ENCODE measurements around the gene GRIP2.

The GRIP2 gene

GRCh38 chr3:14483286-14483685 lies 56.9 kb downstream of the GRIP2 start:
- H3K27ac ChIP-seq (ENCODE audit: low read depth, low read length): no peak overlapping the region
- no peak overlapping the region for H3K4me3 ChIP-seq (ENCODE audit: insufficient read depth, low read length, poor library complexity, severe bottlenecking)
- no peak overlapping the region for H2AFZ ChIP-seq (ENCODE audit: low read depth, low read length, severe bottlenecking)
- H3K9me2 ChIP-seq (replicated peaks; ENCODE audit: insufficient read depth, low read length): no peaks in the 10 kb centered on the region
- H3K9me3 ChIP-seq (ENCODE audit: insufficient read depth, low read length): no peaks in the 10 kb centered on the region
- no peaks in the 10 kb centered on the region for H4K20me1 ChIP-seq (ENCODE audit: low read depth, low read length)
- no peaks in the 10 kb centered on the region for H3K36me3 ChIP-seq (ENCODE audit: low read length)
- H3K27me3 ChIP-seq (ENCODE audit: low read length): no peaks in the 10 kb centered on the region
- no peaks in the 10 kb centered on the region for H3K79me2 ChIP-seq (ENCODE audit: insufficient read depth, low read length)
- H3K4me2 ChIP-seq (ENCODE audit: low read depth, low read length, poor library complexity, severe bottlenecking): no peak overlapping the region
- H3K9ac ChIP-seq (ENCODE audit: low read length): no peak overlapping the region
- no peaks in the 10 kb centered on the region for H3F3A ChIP-seq (ENCODE audit: insufficient read depth)
- no peak for TF ChIP-seq EZH2phosphoT487 (conservative IDR thresholded peaks at IDR 0.05; ENCODE audit: low read length)
- TF ChIP-seq, protein P1, sequence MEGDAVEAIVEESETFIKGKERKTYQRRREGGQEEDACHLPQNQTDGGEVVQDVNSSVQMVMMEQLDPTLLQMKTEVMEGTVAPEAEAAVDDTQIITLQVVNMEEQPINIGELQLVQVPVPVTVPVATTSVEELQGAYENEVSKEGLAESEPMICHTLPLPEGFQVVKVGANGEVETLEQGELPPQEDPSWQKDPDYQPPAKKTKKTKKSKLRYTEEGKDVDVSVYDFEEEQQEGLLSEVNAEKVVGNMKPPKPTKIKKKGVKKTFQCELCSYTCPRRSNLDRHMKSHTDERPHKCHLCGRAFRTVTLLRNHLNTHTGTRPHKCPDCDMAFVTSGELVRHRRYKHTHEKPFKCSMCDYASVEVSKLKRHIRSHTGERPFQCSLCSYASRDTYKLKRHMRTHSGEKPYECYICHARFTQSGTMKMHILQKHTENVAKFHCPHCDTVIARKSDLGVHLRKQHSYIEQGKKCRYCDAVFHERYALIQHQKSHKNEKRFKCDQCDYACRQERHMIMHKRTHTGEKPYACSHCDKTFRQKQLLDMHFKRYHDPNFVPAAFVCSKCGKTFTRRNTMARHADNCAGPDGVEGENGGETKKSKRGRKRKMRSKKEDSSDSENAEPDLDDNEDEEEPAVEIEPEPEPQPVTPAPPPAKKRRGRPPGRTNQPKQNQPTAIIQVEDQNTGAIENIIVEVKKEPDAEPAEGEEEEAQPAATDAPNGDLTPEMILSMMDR (IDR thresholded peaks at IDR 0.05; ENCODE audit: insufficient read depth, low read length, poor library complexity, severe bottlenecking): no peak

DNA sequence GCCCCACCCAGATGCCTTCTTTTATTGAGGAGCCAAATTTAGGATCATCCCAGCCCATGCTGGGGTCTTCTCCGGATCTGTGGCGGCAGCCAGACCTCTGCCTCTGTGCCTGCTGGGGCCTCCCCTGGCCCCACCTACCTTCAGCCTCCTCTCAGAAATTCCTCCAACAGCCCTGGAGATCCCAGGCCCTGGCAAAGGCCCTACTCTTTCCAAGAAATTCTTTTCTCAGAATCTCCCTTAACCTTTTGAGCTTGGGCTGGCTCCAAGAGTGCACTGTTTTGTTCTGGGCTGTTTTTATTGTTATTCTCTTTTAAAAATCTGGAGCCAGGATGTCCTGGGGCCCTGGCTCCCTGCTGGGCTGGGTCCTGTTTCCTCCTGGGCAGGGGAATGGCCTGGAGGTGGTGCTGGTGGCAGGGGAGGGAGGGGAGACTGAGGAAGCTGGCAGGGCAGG lies 57.8 kb downstream of the GRIP2 start:
- Histone ChIP-seq H3K4me3 (ENCODE audit: insufficient read depth, low read length, poor library complexity, severe bottlenecking) (no peak overlapping the region), H4K20me1 (ENCODE audit: low read depth, low read length) (no peaks in the 10 kb centered on the region), H3K79me2 (ENCODE audit: insufficient read depth, low read length) (no peaks in the 10 kb centered on the region), H3K27me3 (ENCODE audit: low read length) (no peaks in the 10 kb centered on the region), H3K36me3 (ENCODE audit: low read length) (no peaks in the 10 kb centered on the region), H3K9me2 (replicated peaks; ENCODE audit: insufficient read depth, low read length) (no peaks in the 10 kb centered on the region), H3F3A (ENCODE audit: insufficient read depth) (no peaks in the 10 kb centered on the region), H3K9me3 (ENCODE audit: insufficient read depth, low read length) (no peaks in the 10 kb centered on the region), H3K4me2 (ENCODE audit: low read depth, low read length, poor library complexity, severe bottlenecking) (no peak overlapping the region), H3K9ac (ENCODE audit: low read length) (no peak overlapping the region), H2AFZ (ENCODE audit: low read depth, low read length, severe bottlenecking) (no peak overlapping the region), H3K27ac (ENCODE audit: low read depth, low read length) (no peak overlapping the region)
- no peak for TF ChIP-seq EZH2phosphoT487 (conservative IDR thresholded peaks at IDR 0.05; ENCODE audit: low read length)

DNA sequence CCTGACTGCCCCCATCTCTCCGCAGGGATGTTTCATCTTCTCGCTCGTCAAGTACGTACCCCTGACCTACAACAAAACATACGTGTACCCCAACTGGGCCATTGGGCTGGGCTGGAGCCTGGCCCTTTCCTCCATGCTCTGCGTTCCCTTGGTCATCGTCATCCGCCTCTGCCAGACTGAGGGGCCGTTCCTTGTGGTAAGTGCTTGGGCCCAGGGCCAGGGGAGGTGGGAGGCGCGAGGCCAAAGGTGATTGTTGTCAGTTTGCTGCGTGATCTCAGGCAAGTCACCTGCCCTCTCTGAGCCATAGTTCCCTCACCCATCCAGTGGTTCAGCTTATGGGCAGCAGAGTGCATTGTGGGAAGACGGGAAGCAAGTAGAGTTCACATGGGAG lies 58.5 kb downstream of the GRIP2 start:
- no peak for TF ChIP-seq EZH2phosphoT487 (conservative IDR thresholded peaks at IDR 0.05; ENCODE audit: low read length)
- TF ChIP-seq, protein P1 (IDR thresholded peaks at IDR 0.05; ENCODE audit: insufficient read depth, low read length, poor library complexity, severe bottlenecking): no peak
- H3K9me3 ChIP-seq (ENCODE audit: insufficient read depth, low read length): no peaks in the 10 kb centered on the region
- H3K9ac ChIP-seq (ENCODE audit: low read length): no peak overlapping the region
- no peak overlapping the region for H3K4me2 ChIP-seq (ENCODE audit: low read depth, low read length, poor library complexity, severe bottlenecking)
- H3F3A ChIP-seq (ENCODE audit: insufficient read depth): no peaks in the 10 kb centered on the region
- no peaks in the 10 kb centered on the region for H3K79me2 ChIP-seq (ENCODE audit: insufficient read depth, low read length)
- no peaks in the 10 kb centered on the region for H3K9me2 ChIP-seq (replicated peaks; ENCODE audit: insufficient read depth, low read length)
- no peaks in the 10 kb centered on the region for H3K27me3 ChIP-seq (ENCODE audit: low read length)
- H3K4me3 ChIP-seq (ENCODE audit: insufficient read depth, low read length, poor library complexity, severe bottlenecking): no peak overlapping the region
- H4K20me1 ChIP-seq (ENCODE audit: low read depth, low read length): no peaks in the 10 kb centered on the region
- H3K27ac ChIP-seq (ENCODE audit: low read depth, low read length): no peak overlapping the region
- H2AFZ ChIP-seq (ENCODE audit: low read depth, low read length, severe bottlenecking): no peak overlapping the region
- H3K36me3 ChIP-seq (ENCODE audit: low read length): no peaks in the 10 kb centered on the region

GRCh38 chr3:14481018-14481645 lies 59.0 kb downstream of the GRIP2 start:
- H3K4me3 ChIP-seq (ENCODE audit: insufficient read depth, low read length, poor library complexity, severe bottlenecking): no peak overlapping the region
- no peaks in the 10 kb centered on the region for H3F3A ChIP-seq (ENCODE audit: insufficient read depth)
- H3K36me3 ChIP-seq (ENCODE audit: low read length): no peaks in the 10 kb centered on the region
- H3K27me3 ChIP-seq (ENCODE audit: low read length): no peaks in the 10 kb centered on the region
- H3K79me2 ChIP-seq (ENCODE audit: insufficient read depth, low read length): no peaks in the 10 kb centered on the region
- H3K27ac ChIP-seq (ENCODE audit: low read depth, low read length): no peak overlapping the region
- no peaks in the 10 kb centered on the region for H4K20me1 ChIP-seq (ENCODE audit: low read depth, low read length)
- no peaks in the 10 kb centered on the region for H3K9me2 ChIP-seq (replicated peaks; ENCODE audit: insufficient read depth, low read length)
- no peaks in the 10 kb centered on the region for H3K9me3 ChIP-seq (ENCODE audit: insufficient read depth, low read length)
- TF ChIP-seq EZH2phosphoT487 (conservative IDR thresholded peaks at IDR 0.05; ENCODE audit: low read length): no peak
- TF ChIP-seq, protein P1 (IDR thresholded peaks at IDR 0.05; ENCODE audit: insufficient read depth, low read length, poor library complexity, severe bottlenecking): no peak
- no peak overlapping the region for H3K9ac ChIP-seq (ENCODE audit: low read length)
- H2AFZ ChIP-seq (ENCODE audit: low read depth, low read length, severe bottlenecking): no peak overlapping the region
- H3K4me2 ChIP-seq (ENCODE audit: low read depth, low read length, poor library complexity, severe bottlenecking): no peak overlapping the region

Data from SU-DHL-6 (cell line).